Body of pancreas (tissue), 4 donors: ENCODE data around the gene NACA.

Experiments
- CTCF ChIP-seq, 7 experiments: fragments of 450-650 bp in 4 of 7; fragments of 200-600 bp in 3 of 7; sonication (generic) in 3 of 7; IDR thresholded peaks; one replicate each; pipeline ENCODE4 v1.5.1; 2016 to 2019; ENCODE audit warnings: antibody characterized with exemption in 7 of 7
- POLR2A ChIP-seq, 3 donors: fragments of 450-650 bp; IDR thresholded peaks; one replicate each; pipeline ENCODE4 v1.6.1; 2016; ENCODE audit warnings: antibody characterized with exemption in 3 of 3, mild to moderate bottlenecking in 2 of 3

GRCh38 chr12:56682323-56682722 is 42.8 kb downstream of the NACA start:
- TF ChIP-seq POLR2A (IDR thresholded peaks at IDR 0.05) (no peak), CTCF (IDR thresholded peaks at IDR 0.05) (no peak)
